ENCODE results near the gene PRRC2C.
A peak's percentile ranks its signal among the peaks of the same experiment; 100 is the strongest.
"Not testable (repeated sequence)": the region's sequence is repeated elsewhere in the genome, so short reads cannot be mapped to it uniquely, and the experiment has no call there.

The PRRC2C gene

GRCh38 chr1:171513743-171514142 is 28.4 kb downstream of the PRRC2C start:
- Mint-ChIP-seq H3K4me3 (no peak overlapping the region), H3K36me3 (ENCODE audit: low read depth) (peaks cover 62% of the 10 kb centered on the region), H3K27me3 (no peaks in the 10 kb centered on the region), H3K4me1 (ENCODE audit: low read depth) (peaks cover 17% of the 10 kb centered on the region), H3K27ac (no peak overlapping the region), H3K9me3 (no peaks in the 10 kb centered on the region)
- intact Hi-C loops (cut with micrococcal nuclease), result no loop called here

GRCh38 chr1:171515299-171515698 is 30.0 kb downstream of the PRRC2C start:
- intact Hi-C loops (cut with micrococcal nuclease), result no loop called here
- Mint-ChIP-seq H3K27ac (no peak overlapping the region), H3K4me1 (ENCODE audit: low read depth) (peaks cover 4% of the 10 kb centered on the region), H3K36me3 (ENCODE audit: low read depth) (peaks cover 72% of the 10 kb centered on the region), H3K9me3 (no peaks in the 10 kb centered on the region), H3K27me3 (no peaks in the 10 kb centered on the region), H3K4me3 (no peak overlapping the region)

GRCh38 chr1:171515741-171516140 is 30.4 kb downstream of the PRRC2C start:
- H3K4me1 Mint-ChIP-seq (ENCODE audit: low read depth), result no peaks in the 10 kb centered on the region
- intact Hi-C loops (cut with micrococcal nuclease), result no loop called here
- no peak overlapping the region for H3K27ac Mint-ChIP-seq
- no peaks in the 10 kb centered on the region for H3K27me3 Mint-ChIP-seq
- no peaks in the 10 kb centered on the region for H3K9me3 Mint-ChIP-seq
- no peak overlapping the region for H3K4me3 Mint-ChIP-seq
- peaks cover 73% of the 10 kb centered on the region for H3K36me3 Mint-ChIP-seq (ENCODE audit: low read depth)

- peaks cover 84% of the 10 kb centered on the region for H3K36me3 Mint-ChIP-seq (ENCODE audit: low read depth)
- no peaks in the 10 kb centered on the region for H3K27me3 Mint-ChIP-seq
- H3K27ac Mint-ChIP-seq, result no peak overlapping the region
- no peaks in the 10 kb centered on the region for H3K9me3 Mint-ChIP-seq
- intact Hi-C loops (cut with micrococcal nuclease), result no loop called here
- no peaks in the 10 kb centered on the region for H3K4me1 Mint-ChIP-seq (ENCODE audit: low read depth)
- H3K4me3 Mint-ChIP-seq, result no peak overlapping the region
Observed at GRCh38 chr1:171521567-171521966, 36.2 kb downstream of the PRRC2C start.

GRCh38 chr1:171530676-171531075 is 45.3 kb downstream of the PRRC2C start:
- Mint-ChIP-seq H3K27me3 (no peaks in the 10 kb centered on the region), H3K27ac (no peak overlapping the region), H3K4me1 (ENCODE audit: low read depth) (no peaks in the 10 kb centered on the region), H3K36me3 (ENCODE audit: low read depth) (peaks cover 89% of the 10 kb centered on the region), H3K4me3 (no peak overlapping the region), H3K9me3 (no peaks in the 10 kb centered on the region)
- intact Hi-C loops (cut with micrococcal nuclease), result no loop called here

- no peaks in the 10 kb centered on the region for H3K4me1 Mint-ChIP-seq (ENCODE audit: low read depth)
- peak overlapping the region; percentile 0 for H3K27ac Mint-ChIP-seq
- intact Hi-C loops (cut with micrococcal nuclease), result no loop called here
- H3K9me3 Mint-ChIP-seq, result no peaks in the 10 kb centered on the region
- no peak overlapping the region for H3K4me3 Mint-ChIP-seq
- no peaks in the 10 kb centered on the region for H3K27me3 Mint-ChIP-seq
- H3K36me3 Mint-ChIP-seq (ENCODE audit: low read depth), result peaks cover 89% of the 10 kb centered on the region
Observed at GRCh38 chr1:171532520-171532919, 47.2 kb downstream of the PRRC2C start.

GRCh38 chr1:171545523-171545922 is 60.2 kb downstream of the PRRC2C start:
- Mint-ChIP-seq H3K9me3 (no peaks in the 10 kb centered on the region), H3K36me3 (ENCODE audit: low read depth) (peaks cover 88% of the 10 kb centered on the region), H3K27ac (no peak overlapping the region), H3K27me3 (no peaks in the 10 kb centered on the region), H3K4me3 (no peak overlapping the region), H3K4me1 (ENCODE audit: low read depth) (peaks cover 9% of the 10 kb centered on the region)
- intact Hi-C loops (cut with micrococcal nuclease), result no loop called here

- Mint-ChIP-seq H3K27ac (no peak overlapping the region), H3K4me1 (ENCODE audit: low read depth) (peaks cover 6% of the 10 kb centered on the region), H3K36me3 (ENCODE audit: low read depth) (peaks cover 98% of the 10 kb centered on the region), H3K27me3 (no peaks in the 10 kb centered on the region), H3K9me3 (no peaks in the 10 kb centered on the region), H3K4me3 (no peak overlapping the region)
- intact Hi-C loops (cut with micrococcal nuclease), result no loop called here
Observed at GRCh38 chr1:171550050-171550449, 64.7 kb downstream of the PRRC2C start.

- H3K27me3 Mint-ChIP-seq; H3K4me3 Mint-ChIP-seq; H3K4me1 Mint-ChIP-seq (ENCODE audit: low read depth); intact Hi-C loops (cut with micrococcal nuclease); H3K27ac Mint-ChIP-seq; H3K9me3 Mint-ChIP-seq: not testable (repeated sequence)
- H3K36me3 Mint-ChIP-seq (ENCODE audit: low read depth), result peaks cover 98% of the 10 kb centered on the region
Observed at GRCh38 chr1:171550598-171551100, 65.3 kb downstream of the PRRC2C start.

- H3K4me1 Mint-ChIP-seq (ENCODE audit: low read depth); H3K27ac Mint-ChIP-seq; H3K27me3 Mint-ChIP-seq; H3K9me3 Mint-ChIP-seq; H3K4me3 Mint-ChIP-seq; intact Hi-C loops (cut with micrococcal nuclease): not testable (repeated sequence)
- peaks cover 100% of the 10 kb centered on the region for H3K36me3 Mint-ChIP-seq (ENCODE audit: low read depth)
Observed at GRCh38 chr1:171553960-171554359, 68.6 kb downstream of the PRRC2C start.

GRCh38 chr1:171563675-171564074 is 78.3 kb downstream of the PRRC2C start:
- Mint-ChIP-seq H3K27me3 (no peaks in the 10 kb centered on the region), H3K4me1 (ENCODE audit: low read depth) (no peaks in the 10 kb centered on the region), H3K4me3 (no peak overlapping the region), H3K27ac (no peak overlapping the region), H3K36me3 (ENCODE audit: low read depth) (peaks cover 60% of the 10 kb centered on the region), H3K9me3 (no peaks in the 10 kb centered on the region)
- intact Hi-C loops (cut with micrococcal nuclease), result no loop called here

GRCh38 chr1:171566467-171566866 is 81.1 kb downstream of the PRRC2C start:
- intact Hi-C loops (cut with micrococcal nuclease), result no loop called here
- H3K4me1 Mint-ChIP-seq (ENCODE audit: low read depth), result no peaks in the 10 kb centered on the region
- H3K27ac Mint-ChIP-seq, result no peak overlapping the region
- H3K36me3 Mint-ChIP-seq (ENCODE audit: low read depth), result peaks cover 58% of the 10 kb centered on the region
- H3K9me3 Mint-ChIP-seq, result no peaks in the 10 kb centered on the region
- H3K4me3 Mint-ChIP-seq, result no peak overlapping the region
- H3K27me3 Mint-ChIP-seq, result no peaks in the 10 kb centered on the region

GRCh38 chr1:171570295-171570694 is 85.0 kb downstream of the PRRC2C start:
- Mint-ChIP-seq H3K27ac (no peak overlapping the region), H3K9me3 (no peaks in the 10 kb centered on the region), H3K4me3 (no peak overlapping the region), H3K27me3 (no peaks in the 10 kb centered on the region), H3K36me3 (ENCODE audit: low read depth) (peaks cover 75% of the 10 kb centered on the region), H3K4me1 (ENCODE audit: low read depth) (no peaks in the 10 kb centered on the region)
- intact Hi-C loops (cut with micrococcal nuclease), result loop anchor here (5.0 kb wide), 1 partner anchor 33 kb away; no protein-coding TSS in a partner anchor

- no peak overlapping the region for H3K27ac Mint-ChIP-seq
- no peaks in the 10 kb centered on the region for H3K4me1 Mint-ChIP-seq (ENCODE audit: low read depth)
- H3K4me3 Mint-ChIP-seq, result no peak overlapping the region
- H3K9me3 Mint-ChIP-seq, result no peaks in the 10 kb centered on the region
- H3K27me3 Mint-ChIP-seq, result no peaks in the 10 kb centered on the region
- intact Hi-C loops (cut with micrococcal nuclease), result no loop called here
- H3K36me3 Mint-ChIP-seq (ENCODE audit: low read depth), result peaks cover 84% of the 10 kb centered on the region
Observed at GRCh38 chr1:171576144-171576543, 90.8 kb downstream of the PRRC2C start.

GRCh38 chr1:171581226-171581625 is 95.9 kb downstream of the PRRC2C start:
- no peaks in the 10 kb centered on the region for H3K27me3 Mint-ChIP-seq
- H3K9me3 Mint-ChIP-seq, result no peaks in the 10 kb centered on the region
- intact Hi-C loops (cut with micrococcal nuclease), result no loop called here
- no peaks in the 10 kb centered on the region for H3K4me1 Mint-ChIP-seq (ENCODE audit: low read depth)
- no peak overlapping the region for H3K27ac Mint-ChIP-seq
- H3K36me3 Mint-ChIP-seq (ENCODE audit: low read depth), result peaks cover 96% of the 10 kb centered on the region
- H3K4me3 Mint-ChIP-seq, result no peak overlapping the region

Data from dendritic cell treated with granulocyte-macrophage colony-stimulating factor and Interleukin-4, amounts not matched to agents 40 ng/mL and 50 ng/mL, for 4 days (primary cell).